Measurements from ENCODE around the gene MCRS1.

The MCRS1 gene

GRCh38 chr12:49555631-49556390 is 12.1 kb downstream of the MCRS1 start:
- DNase-seq = no peak

GRCh38 chr12:49554266-49554665 is 13.7 kb downstream of the MCRS1 start:
- DNase-seq = no peak

GRCh38 chr12:49553512-49554088 is 14.3 kb downstream of the MCRS1 start:
- DNase-seq = peak; percentile 70

GRCh38 chr12:49552899-49553298 is 15.0 kb downstream of the MCRS1 start:
- DNase-seq = no peak

- DNase-seq = no peak
Observed at GRCh38 chr12:49552425-49552824, 15.5 kb downstream of the MCRS1 start.

- no peak for DNase-seq
Observed at GRCh38 chr12:49552014-49552413, 15.9 kb downstream of the MCRS1 start.

GRCh38 chr12:49550693-49551252 is 17.2 kb downstream of the MCRS1 start:
- DNase-seq = no peak

- peak; percentile 81 for DNase-seq
Observed at GRCh38 chr12:49549735-49550692, 17.9 kb downstream of the MCRS1 start.

- DNase-seq = no peak
Observed at GRCh38 chr12:49548822-49549648, 18.9 kb downstream of the MCRS1 start.

GRCh38 chr12:49548481-49548821 is 19.5 kb downstream of the MCRS1 start:
- DNase-seq = no peak

- no peak for DNase-seq
Observed at GRCh38 chr12:49547090-49547690, 20.8 kb downstream of the MCRS1 start.

GRCh38 chr12:49546481-49546880 is 21.5 kb downstream of the MCRS1 start:
- no peak for DNase-seq

GRCh38 chr12:49545815-49546214 is 22.1 kb downstream of the MCRS1 start:
- DNase-seq = no peak

- no peak for DNase-seq
Observed at GRCh38 chr12:49543914-49544815, 23.8 kb downstream of the MCRS1 start.

GRCh38 chr12:49543221-49543913 is 24.6 kb downstream of the MCRS1 start:
- no peak for DNase-seq

- no peak for DNase-seq
Observed at GRCh38 chr12:49542592-49543160, 25.3 kb downstream of the MCRS1 start.

GRCh38 chr12:49541911-49542505 is 25.9 kb downstream of the MCRS1 start:
- no peak for DNase-seq

- no peak for DNase-seq
Observed at GRCh38 chr12:49541140-49541861, 26.6 kb downstream of the MCRS1 start.
